Sigmoid colon (tissue), 4 donors: ENCODE results near the gene FGB.

ENCODE experiments used
- POLR2A ChIP-seq, 2 donors: fragments of 450-650 bp; IDR thresholded peaks; one replicate each; pipeline ENCODE4 v1.6.1; 2016; ENCODE audit warnings: antibody characterized with exemption in 2 of 2, mild to moderate bottlenecking in 2 of 2, moderate library complexity in 2 of 2
- POLR2AphosphoS5 ChIP-seq, 4 donors: sonication (generic); formaldehyde crosslinking; IDR thresholded peaks; one replicate each; pipeline ENCODE4 v1.6.1; 2017; ENCODE audit warnings: antibody characterized with exemption in 4 of 4
- TF ChIP-seq, protein P1 (sequence below), 4 experiments: fragments of 450-650 bp in 3 of 4; fragments of 200-600 bp in 1 of 4; IDR thresholded peaks; one replicate each; pipeline ENCODE4 v1.5.1; 2016 to 2019; ENCODE audit warnings: antibody characterized with exemption in 4 of 4, mild to moderate bottlenecking in 3 of 4, moderate library complexity in 2 of 4

DNA sequence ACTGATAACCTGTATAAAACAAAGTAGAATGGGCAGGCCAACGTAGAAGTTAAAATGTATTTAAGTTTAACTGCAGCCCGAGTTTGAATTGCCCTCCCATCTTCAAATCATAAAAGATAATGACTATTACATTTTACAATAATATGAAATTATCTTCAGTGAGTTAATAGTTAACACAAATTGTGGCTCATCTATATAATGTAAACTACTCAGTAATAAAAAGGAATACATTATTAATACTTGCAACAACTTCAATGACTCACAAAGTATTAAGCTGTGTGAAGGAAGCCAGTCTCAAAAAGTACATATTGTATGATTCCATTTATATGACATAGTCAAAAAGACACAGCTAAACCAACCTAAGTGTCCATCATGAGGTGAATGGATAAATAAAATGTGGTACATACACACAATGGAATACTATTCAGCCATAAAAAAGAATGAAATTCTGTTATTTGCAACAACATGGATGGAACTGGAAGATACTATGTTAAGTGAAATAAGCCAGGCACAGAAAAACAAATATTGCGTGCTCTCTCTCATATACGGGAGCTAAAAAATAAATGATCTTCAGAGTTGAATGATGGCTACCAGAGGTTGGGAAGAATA is 20.4 kb upstream of the FGB start:
- TF ChIP-seq, protein P1, sequence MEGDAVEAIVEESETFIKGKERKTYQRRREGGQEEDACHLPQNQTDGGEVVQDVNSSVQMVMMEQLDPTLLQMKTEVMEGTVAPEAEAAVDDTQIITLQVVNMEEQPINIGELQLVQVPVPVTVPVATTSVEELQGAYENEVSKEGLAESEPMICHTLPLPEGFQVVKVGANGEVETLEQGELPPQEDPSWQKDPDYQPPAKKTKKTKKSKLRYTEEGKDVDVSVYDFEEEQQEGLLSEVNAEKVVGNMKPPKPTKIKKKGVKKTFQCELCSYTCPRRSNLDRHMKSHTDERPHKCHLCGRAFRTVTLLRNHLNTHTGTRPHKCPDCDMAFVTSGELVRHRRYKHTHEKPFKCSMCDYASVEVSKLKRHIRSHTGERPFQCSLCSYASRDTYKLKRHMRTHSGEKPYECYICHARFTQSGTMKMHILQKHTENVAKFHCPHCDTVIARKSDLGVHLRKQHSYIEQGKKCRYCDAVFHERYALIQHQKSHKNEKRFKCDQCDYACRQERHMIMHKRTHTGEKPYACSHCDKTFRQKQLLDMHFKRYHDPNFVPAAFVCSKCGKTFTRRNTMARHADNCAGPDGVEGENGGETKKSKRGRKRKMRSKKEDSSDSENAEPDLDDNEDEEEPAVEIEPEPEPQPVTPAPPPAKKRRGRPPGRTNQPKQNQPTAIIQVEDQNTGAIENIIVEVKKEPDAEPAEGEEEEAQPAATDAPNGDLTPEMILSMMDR (IDR thresholded peaks at IDR 0.05): no peak
- TF ChIP-seq POLR2AphosphoS5 (IDR thresholded peaks at IDR 0.05) (no peak), POLR2A (IDR thresholded peaks at IDR 0.05) (no peak)
